H1 (cell line): Measurements from ENCODE around the gene AIG1.

ENCODE experiments used
- CBX5 ChIP-seq: fragments of 300-800, 300-1000 bp; sonication (generic); IDR thresholded peaks from 2 replicates; pipeline ENCODE4 v1.7.1; 2016; ENCODE audit warnings: antibody characterized with exemption, low read length, low read depth
- NRF1 ChIP-seq: IDR thresholded peaks from 2 replicates; pipeline ENCODE4 v1.6.1; 2011; ENCODE audit warnings: mild to moderate bottlenecking, low read depth, low read length, improper control_type of control experiment

- TF ChIP-seq NRF1 (no peak), CBX5 (no peak)
Observed at GRCh38 chr6:143174516-143174915, 113.8 kb downstream of the AIG1 start.
